ENCODE measurements around the gene MRPS24.
A peak's percentile ranks its signal among the peaks of the same experiment; 100 is the strongest.

The MRPS24 gene

GRCh38 chr7:43876976-43877745 lies 7.8 kb upstream of the MRPS24 start:
- DNase-seq: no peak

GRCh38 chr7:43876241-43876640 lies 6.9 kb upstream of the MRPS24 start:
- DNase-seq: no peak

GRCh38 chr7:43873300-43873699 lies 4.0 kb upstream of the MRPS24 start:
- no peak for DNase-seq

GRCh38 chr7:43872406-43873110 lies 3.2 kb upstream of the MRPS24 start:
- DNase-seq: no peak

GRCh38 chr7:43871064-43871463 lies 1.7 kb upstream of the MRPS24 start:
- DNase-seq: no peak

- DNase-seq: no peak
Measured at GRCh38 chr7:43870316-43870715, 999 bp upstream of the MRPS24 start.

GRCh38 chr7:43869867-43870240 lies 537 bp upstream of the MRPS24 start:
- no peak for DNase-seq

GRCh38 chr7:43868681-43869005 lies 674 bp downstream of the MRPS24 start:
- DNase-seq: no peak

- no peak for DNase-seq
Measured at GRCh38 chr7:43868181-43868580, 1.1 kb downstream of the MRPS24 start.

- no peak for DNase-seq
Measured at GRCh38 chr7:43865277-43865676, 4.0 kb downstream of the MRPS24 start.

GRCh38 chr7:43864126-43864525 lies 5.2 kb downstream of the MRPS24 start:
- no peak for DNase-seq

- no peak for DNase-seq
Measured at GRCh38 chr7:43856996-43857395, 12.3 kb downstream of the MRPS24 start.

- DNase-seq: no peak
Measured at GRCh38 chr7:43856316-43856715, 13.0 kb downstream of the MRPS24 start.

GRCh38 chr7:43855176-43855575 lies 14.1 kb downstream of the MRPS24 start:
- no peak for DNase-seq

- no peak for DNase-seq
Measured at GRCh38 chr7:43851805-43852204, 17.5 kb downstream of the MRPS24 start.

GRCh38 chr7:43850348-43851116 lies 18.8 kb downstream of the MRPS24 start:
- no peak for DNase-seq

- no peak for DNase-seq
Measured at GRCh38 chr7:43849047-43849446, 20.3 kb downstream of the MRPS24 start.

- DNase-seq: no peak
Measured at GRCh38 chr7:43847496-43847895, 21.8 kb downstream of the MRPS24 start.

- DNase-seq: no peak
Measured at GRCh38 chr7:43844662-43845061, 24.7 kb downstream of the MRPS24 start.

GRCh38 chr7:43844257-43844656 lies 25.1 kb downstream of the MRPS24 start:
- no peak for DNase-seq

GRCh38 chr7:43843296-43843695 lies 26.0 kb downstream of the MRPS24 start:
- no peak for DNase-seq

- DNase-seq: no peak
Measured at GRCh38 chr7:43838201-43838658, 31.1 kb downstream of the MRPS24 start.

- DNase-seq: peak; percentile 23
Measured at GRCh38 chr7:43834463-43835251, 34.7 kb downstream of the MRPS24 start.
